ENCODE data around the gene PGAP2. TPM values are rescaled to one million over a fixed set of nuclear protein-coding genes. Genes with fewer than 3 reads are reported as not detected.

Gene PGAP2
- total and polyA plus RNA-seq, 2 donors (not counting 1 experiment from before 2014, with no cell fraction given): 20.5 to 47.1 TPM

GRCh38 chr11:3823762-3824506 is 15.6 kb downstream of the PGAP2 start:
- TF ChIP-seq EZH2 (IDR thresholded peaks at IDR 0.05; ENCODE audit: borderline replicate concordance, insufficient read depth, low read depth, low read length, poor library complexity, severe bottlenecking) (no peak), CTCF (IDR thresholded peaks at IDR 0.05) (no peak)
- Mint-ChIP-seq H3K27me3 (no peaks in the 10 kb centered on the region), H3K4me3 (no peak overlapping the region), H3K4me1 (peaks cover 26% of the 10 kb centered on the region), H3K9me3 (ENCODE audit: insufficient read depth) (no peaks in the 10 kb centered on the region), H3K27ac (peak overlapping the region; percentile 69)
- ChIA-PET CTCF (interaction anchor here (0.8 to 6.5 kb wide), 13 partner anchors 9 to 249 kb away, joined by 3 to 33 read pairs (median 7); partner anchors contain the start of genes PGAP2, RHOG and STIM1), POLR2A (interaction anchor here (2.8 kb wide), 1 partner anchor 17 kb away, joined by 12 read pairs; the partner anchor contains the start of gene RHOG)
- Histone ChIP-seq H3K4me1 (ENCODE audit: control insufficient read depth in 2 of 2, insufficient read depth in 2 of 2, low read length in 2 of 2) (peaks cover 13 to 15% of the 10 kb centered on the region in 2 donors), H3K27ac (ENCODE audit: low read length in 2 of 2) (no peak overlapping the region), H3K9ac (ENCODE audit: low read length) (no peak overlapping the region), H3K9me3 (ENCODE audit: control extremely low read depth in 1 of 3, control insufficient read depth in 2 of 3, insufficient read depth in 1 of 3, low read length in 2 of 3) (no peaks in the 10 kb centered on the region), H3K79me2 (ENCODE audit: control insufficient read depth, insufficient read depth, low read length) (peaks cover 16% of the 10 kb centered on the region), H3K36me3 (replicated peaks in 1 of 2; ENCODE audit: control extremely low read depth in 1 of 2, control insufficient read depth in 1 of 2, extremely low read depth in 1 of 2, insufficient read depth in 2 of 2, low read length in 1 of 2) (peaks cover 0 to 30% of the 10 kb centered on the region in 2 experiments), H3K27me3 (replicated peaks in 1 of 4; ENCODE audit: control extremely low read depth in 1 of 4, control insufficient read depth in 3 of 4, insufficient read depth in 4 of 4, low read length in 3 of 4) (no peaks in the 10 kb centered on the region), H4K20me1 (ENCODE audit: control insufficient read depth, insufficient read depth, low read length, poor library complexity, severe bottlenecking) (peaks cover 18% of the 10 kb centered on the region), H3K4me2 (replicated peaks; ENCODE audit: low read depth, low read length, poor library complexity, severe bottlenecking) (no peak overlapping the region), H3K4me3 (ENCODE audit: control extremely low read depth in 1 of 5, extremely low read depth in 1 of 5, insufficient read depth in 1 of 5, low read depth in 2 of 5, low read length in 4 of 5) (no peak overlapping the region), H2AFZ (ENCODE audit: insufficient read depth, low read depth, low read length, poor library complexity, severe bottlenecking) (no peak overlapping the region)
- WGBS (ENCODE audit: insufficient coverage): 95% methylated on average over 22 of the region's 30 CpGs
- intact Hi-C loops (cut with micrococcal nuclease): loop anchor here (1.0 kb wide), 2 partner anchors 17 to 248 kb away; no protein-coding TSS in a partner anchor
- ATAC-seq (ENCODE audit: low read depth) (no peak), DNase-seq (no peak)

All from B cell (primary cell).